Spinal cord (tissue), 10 donors: ENCODE results near the gene HCST. TPM values are rescaled to one million over a fixed set of nuclear protein-coding genes. Genes with fewer than 3 reads are reported as not detected.
"Not testable (repeated sequence)": the region's sequence is repeated elsewhere in the genome, so short reads cannot be mapped to it uniquely, and the experiment has no call there.

Experiments used
- DNase-seq, 6 donors: peaks; one replicate each; pipeline versions ENCODE4 v3.0.0 to v3.0.0-alpha.2; 2013 to 2015; ENCODE audit warnings: low spot score in 6 of 6, low read depth in 4 of 6
- H3K27ac ChIP-seq: one replicate; pipeline ENCODE4 v1.5.1; 2013; ENCODE audit warnings: low read depth, low read length, control low read depth
- H3K27me3 ChIP-seq: one replicate; pipeline ENCODE4 v1.6.1; 2013; ENCODE audit warnings: low read length; ENCODE audit not compliant: control insufficient read depth, insufficient read depth
- H3K36me3 ChIP-seq: one replicate; pipeline ENCODE4 v1.6.1; 2013; ENCODE audit warnings: low read length; ENCODE audit not compliant: control insufficient read depth, insufficient read depth
- H3K4me1 ChIP-seq: one replicate; pipeline ENCODE4 v1.6.1; 2013; ENCODE audit warnings: low read length; ENCODE audit not compliant: control insufficient read depth, insufficient read depth
- H3K4me3 ChIP-seq: one replicate; pipeline ENCODE4 v1.5.1; 2013; ENCODE audit warnings: low read depth, low read length, control low read depth
- H3K9me3 ChIP-seq: one replicate; pipeline ENCODE4 v1.6.1; 2013; ENCODE audit warnings: low read length; ENCODE audit not compliant: control insufficient read depth, insufficient read depth
- WGBS: methylation state at CpG from one replicate; pipeline ENCODE4 v1.1.5; 2013; ENCODE audit warnings: missing lambda C conversion rate; ENCODE audit not compliant: insufficient coverage; 5-methylcytosine and 5-hydroxymethylcytosine counted together
- polyA plus RNA-seq, 2 donors: library from polyadenylated mRNA; unstranded; fragments of 120-200 nt; gene quantifications; one replicate each; pipeline ENCODE4 v1.2.1, GENCODE V29; 2013; ENCODE audit not compliant: insufficient read length in 2 of 2
- total RNA-seq, 2 donors: library from RNA; depleted of rRNA in 1 of 2; stranded (reverse); fragments of 120-200 nt in 1 of 2; fragments of >200 nt in 1 of 2; gene quantifications; one replicate each; pipeline versions ENCODE4 v1.2.3 to v1.2.4, GENCODE V29; 2013 to 2014
- donor health status: healthy.

The HCST gene
- total and polyA plus RNA-seq, 4 donors = 1.9 to 4.0 (median 3.6) TPM

- H3K27me3 ChIP-seq = not testable (repeated sequence)
- WGBS = 91% methylated on average over 11 of the region's 14 CpGs
Observed at GRCh38 chr19:35910355-35910754, 8.0 kb downstream of the HCST start.

GRCh38 chr19:35911173-35911572, 8.8 kb downstream of the HCST start:
- no CpG with 5 or more reads among the region's 3 CpGs for WGBS
- peaks cover 13% of the 10 kb centered on the region for H3K4me1 ChIP-seq
- no peaks in the 10 kb centered on the region for H3K27me3 ChIP-seq
- DNase-seq = no peak
- no peaks in the 10 kb centered on the region for H3K36me3 ChIP-seq
- H3K9me3 ChIP-seq = no peaks in the 10 kb centered on the region
- H3K27ac ChIP-seq = no peak overlapping the region
- H3K4me3 ChIP-seq = no peak overlapping the region

More at GRCh38 chr19:35910355-35910754, 8.0 kb downstream of the HCST start:
- not testable (repeated sequence) for DNase-seq, H3K9me3 ChIP-seq, H3K4me3 ChIP-seq, H3K27ac ChIP-seq, H3K36me3 ChIP-seq
- peaks cover 13% of the 10 kb centered on the region for H3K4me1 ChIP-seq

- WGBS = 50% methylated on average over 5 of the region's 5 CpGs
- no peak for DNase-seq
Observed at GRCh38 chr19:35911790-35912189, 9.5 kb downstream of the HCST start.

GRCh38 chr19:35913589-35913988, 11.3 kb downstream of the HCST start:
- H3K9me3 ChIP-seq = no peaks in the 10 kb centered on the region
- H3K27ac ChIP-seq = no peak overlapping the region
- 84% methylated on average over 6 of the region's 7 CpGs for WGBS
- peaks cover 6% of the 10 kb centered on the region for H3K4me1 ChIP-seq
- DNase-seq = no peak
- no peak overlapping the region for H3K4me3 ChIP-seq
- no peaks in the 10 kb centered on the region for H3K36me3 ChIP-seq
- H3K27me3 ChIP-seq = no peaks in the 10 kb centered on the region

More at GRCh38 chr19:35911790-35912189, 9.5 kb downstream of the HCST start:
- H3K4me1 ChIP-seq = peaks cover 10% of the 10 kb centered on the region
- H3K27ac ChIP-seq = no peak overlapping the region
- H3K4me3 ChIP-seq = no peak overlapping the region
- H3K27me3 ChIP-seq = no peaks in the 10 kb centered on the region
- no peaks in the 10 kb centered on the region for H3K36me3 ChIP-seq
- H3K9me3 ChIP-seq = no peaks in the 10 kb centered on the region

- WGBS = no CpG with 5 or more reads among the region's 3 CpGs
- no peaks in the 10 kb centered on the region for H3K9me3 ChIP-seq
- no peak overlapping the region for H3K4me3 ChIP-seq
- no peak overlapping the region for H3K27ac ChIP-seq
- DNase-seq = no peak
- no peaks in the 10 kb centered on the region for H3K36me3 ChIP-seq
- no peaks in the 10 kb centered on the region for H3K27me3 ChIP-seq
- H3K4me1 ChIP-seq = peaks cover 3% of the 10 kb centered on the region
Observed at GRCh38 chr19:35915443-35915842, 13.1 kb downstream of the HCST start.

- Histone ChIP-seq H3K27ac (no peak overlapping the region), H3K27me3 (no peaks in the 10 kb centered on the region), H3K4me1 (no peaks in the 10 kb centered on the region), H3K9me3 (no peaks in the 10 kb centered on the region), H3K4me3 (no peak overlapping the region), H3K36me3 (no peaks in the 10 kb centered on the region)
- 85% methylated on average over 11 of the region's 11 CpGs for WGBS
- no peak for DNase-seq
Observed at GRCh38 chr19:35919306-35919705, 17.0 kb downstream of the HCST start.

GRCh38 chr19:35921012-35921411, 18.7 kb downstream of the HCST start:
- no peaks in the 10 kb centered on the region for H3K4me1 ChIP-seq
- 86% methylated on average over 2 of the region's 6 CpGs for WGBS
- no peak overlapping the region for H3K27ac ChIP-seq
- H3K9me3 ChIP-seq = no peaks in the 10 kb centered on the region
- no peak overlapping the region for H3K4me3 ChIP-seq
- H3K36me3 ChIP-seq = no peaks in the 10 kb centered on the region
- DNase-seq = no peak
- peaks cover 2% of the 10 kb centered on the region for H3K27me3 ChIP-seq

GRCh38 chr19:35925501-35925900, 23.2 kb downstream of the HCST start:
- no peaks in the 10 kb centered on the region for H3K4me1 ChIP-seq
- no peak overlapping the region for H3K27ac ChIP-seq
- H3K4me3 ChIP-seq = no peak overlapping the region
- no peak for DNase-seq
- no peaks in the 10 kb centered on the region for H3K36me3 ChIP-seq
- WGBS = 79% methylated on average over 2 of the region's 3 CpGs
- H3K9me3 ChIP-seq = no peaks in the 10 kb centered on the region
- peaks cover 2% of the 10 kb centered on the region for H3K27me3 ChIP-seq

GRCh38 chr19:35928507-35928906, 26.2 kb downstream of the HCST start:
- peaks cover 3% of the 10 kb centered on the region for H3K4me1 ChIP-seq
- H3K27me3 ChIP-seq = peaks cover 2% of the 10 kb centered on the region
- H3K4me3 ChIP-seq = no peak overlapping the region
- DNase-seq = no peak
- H3K9me3 ChIP-seq = no peaks in the 10 kb centered on the region
- H3K36me3 ChIP-seq = no peaks in the 10 kb centered on the region
- no peak overlapping the region for H3K27ac ChIP-seq
- 60% methylated on average over 2 of the region's 5 CpGs for WGBS

GRCh38 chr19:35929876-35930275, 27.5 kb downstream of the HCST start:
- Histone ChIP-seq H3K27ac (no peak overlapping the region), H3K9me3 (no peaks in the 10 kb centered on the region), H3K4me3 (no peak overlapping the region), H3K27me3 (peaks cover under 1% of the 10 kb centered on the region), H3K36me3 (no peaks in the 10 kb centered on the region), H3K4me1 (peaks cover 4% of the 10 kb centered on the region)
- DNase-seq = no peak
- 100% methylated on average over 1 of the region's 2 CpGs for WGBS
